Colonic mucosa (tissue), 4 donors: ENCODE results near the gene SHISA6. TPM values are rescaled to one million over a fixed set of nuclear protein-coding genes. Genes with fewer than 3 reads are reported as not detected.

ENCODE experiments used
- DNase-seq: peaks from one replicate; pipeline ENCODE4 v3.0.0-alpha.2; 2020
- H3K27ac ChIP-seq: fragments of 200-600 bp; one replicate; pipeline ENCODE4 v1.8.0; 2021
- H3K27me3 ChIP-seq: fragments of 200-600 bp; one replicate; pipeline ENCODE4 v1.8.0; 2021
- H3K36me3 ChIP-seq: fragments of 200-600 bp; one replicate; pipeline ENCODE4 v1.8.0; 2021
- H3K4me1 ChIP-seq: fragments of 200-600 bp; one replicate; pipeline ENCODE4 v1.8.0; 2021; ENCODE audit warnings: mild to moderate bottlenecking
- H3K4me3 ChIP-seq: fragments of 200-600 bp; one replicate; pipeline ENCODE4 v1.8.0; 2021
- H3K9ac ChIP-seq, 2 donors: one replicate each; pipeline ENCODE4 v1.7.0; 2013; ENCODE audit warnings: control low read depth in 2 of 2, low read depth in 2 of 2, low read length in 2 of 2
- H3K9me3 ChIP-seq: fragments of 200-600 bp; one replicate; pipeline ENCODE4 v1.8.0; 2021
- intact Hi-C: fragments of 100-400 bp; cut with DNase I; formaldehyde crosslinking; loops from one replicate; pipeline ENCODE4 v1.14.1; 2022
- total RNA-seq, 2 donors: library from RNA; stranded (reverse); fragmentation: NEBNext Ultra II Directional in 1 of 2; extraction: Animal tissue kit (Norgen Biotek cat#: 25700) in 1 of 2; gene quantifications; one replicate each; pipeline ENCODE4 v1.2.1, GENCODE V29; 2021
- TF ChIP-seq, protein P1 (sequence below): fragments of 200-600 bp; IDR thresholded peaks from one replicate; pipeline ENCODE4 v1.8.0; 2022; ENCODE audit warnings: antibody characterized with exemption, mild to moderate bottlenecking
- donor health status: healthy.
- donor health status: DM: no; HTN: no; CAD: no.
- donor health status: DM: no; HTN: no; CAD: no.

SHISA6 gene
- total RNA-seq, 2 donors from 2014 or later: 0.45 to 0.59 TPM

DNA sequence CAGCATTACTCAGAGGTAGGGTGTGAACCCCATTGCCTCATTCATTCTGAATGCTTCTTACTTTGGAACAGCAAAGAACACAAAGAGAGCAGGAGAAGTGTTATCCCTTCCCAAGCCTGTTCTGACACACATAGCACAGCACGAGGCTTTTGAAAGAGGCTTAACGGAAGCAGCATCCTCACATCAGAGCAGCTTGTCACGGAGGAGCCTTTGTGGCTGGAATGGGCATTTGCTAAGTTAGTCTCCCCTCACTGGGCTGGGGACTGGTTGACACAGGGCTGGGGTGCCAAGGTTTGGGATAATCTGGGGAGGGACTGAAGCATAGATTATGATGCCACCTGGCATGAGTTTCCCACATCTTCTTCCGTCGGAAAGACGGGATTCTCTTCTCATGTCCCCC, 189.7 kb downstream of the SHISA6 start:
- Histone ChIP-seq H3K4me1 (no peaks in the 10 kb centered on the region), H3K27ac (no peak overlapping the region), H3K4me3 (no peak overlapping the region), H3K9ac (no peak overlapping the region), H3K27me3 (no peaks in the 10 kb centered on the region), H3K9me3 (no peaks in the 10 kb centered on the region), H3K36me3 (no peaks in the 10 kb centered on the region)
- intact Hi-C loops: no loop called here
- TF ChIP-seq, protein P1, sequence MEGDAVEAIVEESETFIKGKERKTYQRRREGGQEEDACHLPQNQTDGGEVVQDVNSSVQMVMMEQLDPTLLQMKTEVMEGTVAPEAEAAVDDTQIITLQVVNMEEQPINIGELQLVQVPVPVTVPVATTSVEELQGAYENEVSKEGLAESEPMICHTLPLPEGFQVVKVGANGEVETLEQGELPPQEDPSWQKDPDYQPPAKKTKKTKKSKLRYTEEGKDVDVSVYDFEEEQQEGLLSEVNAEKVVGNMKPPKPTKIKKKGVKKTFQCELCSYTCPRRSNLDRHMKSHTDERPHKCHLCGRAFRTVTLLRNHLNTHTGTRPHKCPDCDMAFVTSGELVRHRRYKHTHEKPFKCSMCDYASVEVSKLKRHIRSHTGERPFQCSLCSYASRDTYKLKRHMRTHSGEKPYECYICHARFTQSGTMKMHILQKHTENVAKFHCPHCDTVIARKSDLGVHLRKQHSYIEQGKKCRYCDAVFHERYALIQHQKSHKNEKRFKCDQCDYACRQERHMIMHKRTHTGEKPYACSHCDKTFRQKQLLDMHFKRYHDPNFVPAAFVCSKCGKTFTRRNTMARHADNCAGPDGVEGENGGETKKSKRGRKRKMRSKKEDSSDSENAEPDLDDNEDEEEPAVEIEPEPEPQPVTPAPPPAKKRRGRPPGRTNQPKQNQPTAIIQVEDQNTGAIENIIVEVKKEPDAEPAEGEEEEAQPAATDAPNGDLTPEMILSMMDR: no peak
- no peak for DNase-seq

DNA sequence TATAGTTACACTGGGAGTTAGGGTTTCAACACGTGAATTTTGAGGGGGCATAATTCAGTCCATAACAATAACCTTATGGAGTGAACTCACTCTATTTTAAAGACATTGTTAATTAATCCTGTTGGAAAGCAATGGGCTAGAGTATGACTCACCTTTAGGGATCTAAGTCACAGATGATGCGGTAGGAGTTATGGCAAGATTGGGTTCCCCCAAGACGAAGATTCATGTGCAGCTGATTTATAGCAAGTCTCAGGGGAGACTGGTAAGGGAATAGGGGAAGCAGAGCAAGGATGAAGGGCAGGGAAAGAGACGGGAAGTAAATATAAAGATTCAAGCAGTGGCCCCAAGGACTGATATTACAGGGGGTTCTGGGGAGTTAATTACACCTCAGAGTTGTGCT, 197.7 kb downstream of the SHISA6 start:
- TF ChIP-seq, protein P1: no peak
- intact Hi-C loops: no loop called here
- no peak overlapping the region for H3K9ac ChIP-seq

DNA sequence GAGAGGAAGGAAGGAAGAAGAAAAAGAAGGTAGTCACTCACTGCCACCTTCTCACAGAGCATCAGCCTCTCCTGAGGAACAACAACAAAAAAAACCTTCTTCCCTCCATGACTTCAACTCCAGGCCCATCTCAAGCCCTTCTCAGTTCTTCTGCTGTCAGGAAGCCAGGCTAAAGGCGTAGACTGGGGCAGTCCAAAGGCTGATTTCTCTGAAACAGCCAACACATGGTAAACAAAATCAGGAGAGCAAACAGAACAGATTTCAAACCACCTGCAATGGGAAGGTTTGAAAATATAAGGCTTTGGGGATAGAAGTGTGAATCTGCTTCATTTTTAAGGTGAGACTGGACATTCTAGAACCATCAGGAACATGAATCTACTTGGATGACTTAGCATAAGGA, 200.0 kb downstream of the SHISA6 start:
- Histone ChIP-seq H3K9me3 (no peaks in the 10 kb centered on the region), H3K9ac (no peak overlapping the region), H3K4me1 (no peaks in the 10 kb centered on the region), H3K36me3 (no peaks in the 10 kb centered on the region), H3K4me3 (no peak overlapping the region), H3K27ac (no peak overlapping the region), H3K27me3 (no peaks in the 10 kb centered on the region)
- TF ChIP-seq, protein P1: no peak
- DNase-seq: no peak
- intact Hi-C loops: no loop called here

More for the DNA sequence above, 197.7 kb downstream of the SHISA6 start:
- no peaks in the 10 kb centered on the region for H3K36me3 ChIP-seq
- H3K27ac ChIP-seq: no peak overlapping the region
- no peaks in the 10 kb centered on the region for H3K27me3 ChIP-seq
- DNase-seq: no peak
- no peaks in the 10 kb centered on the region for H3K4me1 ChIP-seq
- H3K4me3 ChIP-seq: no peak overlapping the region
- no peaks in the 10 kb centered on the region for H3K9me3 ChIP-seq

DNA sequence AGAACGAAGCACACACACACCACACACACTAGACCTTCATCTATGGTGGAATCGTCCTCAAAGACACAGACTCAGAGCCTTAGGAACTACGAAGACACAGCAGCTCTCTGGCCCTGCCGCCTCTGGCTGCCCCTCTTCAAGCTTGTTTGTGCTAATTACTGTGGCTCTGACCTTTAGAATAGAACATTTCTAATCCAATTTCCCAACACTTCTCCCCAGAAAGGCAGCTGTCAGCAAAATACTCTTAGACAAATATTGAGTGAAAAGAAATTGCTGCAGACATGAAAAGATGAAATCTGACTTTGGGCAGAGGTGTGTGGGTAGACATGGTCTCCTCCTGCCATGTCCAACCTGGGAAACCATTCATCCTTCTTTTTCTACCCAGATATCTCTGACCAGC, 205.3 kb downstream of the SHISA6 start:
- intact Hi-C loops: no loop called here
- DNase-seq: no peak

DNA sequence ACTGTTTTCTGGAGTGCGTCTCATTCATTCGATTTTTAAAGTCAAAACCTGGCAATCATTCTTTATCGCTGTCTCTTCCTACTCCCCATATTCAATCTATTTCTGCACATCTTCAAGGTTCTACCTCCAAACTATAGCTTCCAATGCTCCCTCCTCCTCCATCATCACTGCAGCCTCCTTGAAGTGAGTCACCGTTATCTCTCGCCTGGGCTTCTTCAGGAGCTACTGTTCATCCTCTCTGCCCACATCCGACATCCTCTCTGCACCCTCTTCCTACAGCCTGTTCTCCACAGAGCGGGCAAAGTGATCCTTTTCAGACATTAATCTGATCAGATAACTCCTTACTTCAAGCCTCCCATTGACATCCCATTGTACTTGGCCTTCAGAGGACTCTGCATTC, 213.1 kb downstream of the SHISA6 start:
- no peak overlapping the region for H3K9ac ChIP-seq
- H3K4me1 ChIP-seq: no peaks in the 10 kb centered on the region
- DNase-seq: no peak
- H3K36me3 ChIP-seq: no peaks in the 10 kb centered on the region
- intact Hi-C loops: no loop called here
- TF ChIP-seq, protein P1: no peak
- no peaks in the 10 kb centered on the region for H3K9me3 ChIP-seq
- H3K27ac ChIP-seq: no peak overlapping the region
- H3K27me3 ChIP-seq: no peaks in the 10 kb centered on the region
- no peak overlapping the region for H3K4me3 ChIP-seq

More for the DNA sequence above, 205.3 kb downstream of the SHISA6 start:
- TF ChIP-seq, protein P1: no peak
- Histone ChIP-seq H3K4me3 (no peak overlapping the region), H3K4me1 (no peaks in the 10 kb centered on the region), H3K27ac (no peak overlapping the region), H3K36me3 (no peaks in the 10 kb centered on the region), H3K9me3 (no peaks in the 10 kb centered on the region), H3K27me3 (no peaks in the 10 kb centered on the region), H3K9ac (no peak overlapping the region)

DNA sequence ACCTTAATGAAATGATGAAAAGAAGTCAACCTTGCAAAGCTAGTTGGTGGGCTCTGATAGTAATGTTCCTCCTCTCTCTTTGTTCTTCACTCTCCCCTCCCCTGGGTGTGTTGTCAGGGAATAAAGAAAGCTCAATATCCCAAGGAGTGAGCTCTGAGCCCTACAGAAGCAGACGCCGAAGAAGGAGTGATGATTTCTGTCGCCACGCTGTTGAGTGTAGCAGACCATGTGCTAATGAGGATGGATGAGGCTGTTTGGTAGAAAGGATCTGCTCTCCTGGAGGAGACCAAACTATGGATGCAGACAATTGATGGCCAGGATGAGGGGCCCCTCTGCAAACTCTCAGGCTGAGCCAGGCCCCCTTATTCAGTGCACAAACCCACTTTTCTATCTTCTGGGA, 217.3 kb downstream of the SHISA6 start:
- intact Hi-C loops: no loop called here
- TF ChIP-seq, protein P1: no peak
- no peaks in the 10 kb centered on the region for H3K4me1 ChIP-seq

More for the DNA sequence above, 217.3 kb downstream of the SHISA6 start:
- Histone ChIP-seq H3K4me3 (no peak overlapping the region), H3K9me3 (no peaks in the 10 kb centered on the region), H3K36me3 (no peaks in the 10 kb centered on the region), H3K27ac (no peak overlapping the region), H3K9ac (no peak overlapping the region), H3K27me3 (no peaks in the 10 kb centered on the region)
- DNase-seq: no peak
